HL-60 (cell line): ENCODE measurements around the gene ANKRD13B.
A peak's percentile ranks its signal among the peaks of the same experiment; 100 is the strongest.

Source experiments
- DNase-seq, 2 experiments: peaks; one replicate each; pipeline ENCODE4 v3.0.0-alpha.2; 2010 to 2020; ENCODE audit warnings: low read depth in 1 of 2, low spot score in 1 of 2
- H3K27ac ChIP-seq: fragments of 250-450 bp; sonication (Bioruptor Pico); replicated peaks from 2 replicates; pipeline ENCODE4 v1.5.1; 2020; ENCODE audit warnings: mild to moderate bottlenecking, moderate library complexity
- H3K27me3 ChIP-seq: fragments of 250-450 bp; sonication (Bioruptor Pico); 2 replicates; pipeline ENCODE4 v1.5.1; 2021; ENCODE audit warnings: mild to moderate bottlenecking, moderate library complexity; ENCODE audit not compliant: insufficient read depth, poor library complexity, severe bottlenecking
- H3K4me3 ChIP-seq: replicated peaks from 2 replicates; pipeline ENCODE4 v1.5.1; 2011; ENCODE audit warnings: mild to moderate bottlenecking, control low read depth, low read length; ENCODE audit not compliant: insufficient read depth
- GABPA ChIP-seq: IDR thresholded peaks from 2 replicates; pipeline ENCODE4 v1.6.1; 2012; ENCODE audit warnings: low read depth
- POLR2AphosphoS5 ChIP-seq: IDR thresholded peaks from 2 replicates; pipeline ENCODE4 v1.6.1; 2012; ENCODE audit warnings: low read depth
- SPI1 ChIP-seq: IDR thresholded peaks from 2 replicates; pipeline ENCODE4 v1.6.1; 2012; ENCODE audit warnings: low read depth, mild to moderate bottlenecking, borderline replicate concordance
- TF ChIP-seq, protein P1 (sequence below): IDR thresholded peaks from one replicate; pipeline ENCODE4 v1.5.1; 2011; ENCODE audit warnings: low read length, control low read depth, inconsistent platforms; ENCODE audit not compliant: insufficient read depth
- TF ChIP-seq, protein P2 (sequence below): IDR thresholded peaks from 2 replicates; pipeline ENCODE4 v1.6.1; 2012; ENCODE audit warnings: low read depth; ENCODE audit not compliant: insufficient replicate concordance

The ANKRD13B gene

DNA sequence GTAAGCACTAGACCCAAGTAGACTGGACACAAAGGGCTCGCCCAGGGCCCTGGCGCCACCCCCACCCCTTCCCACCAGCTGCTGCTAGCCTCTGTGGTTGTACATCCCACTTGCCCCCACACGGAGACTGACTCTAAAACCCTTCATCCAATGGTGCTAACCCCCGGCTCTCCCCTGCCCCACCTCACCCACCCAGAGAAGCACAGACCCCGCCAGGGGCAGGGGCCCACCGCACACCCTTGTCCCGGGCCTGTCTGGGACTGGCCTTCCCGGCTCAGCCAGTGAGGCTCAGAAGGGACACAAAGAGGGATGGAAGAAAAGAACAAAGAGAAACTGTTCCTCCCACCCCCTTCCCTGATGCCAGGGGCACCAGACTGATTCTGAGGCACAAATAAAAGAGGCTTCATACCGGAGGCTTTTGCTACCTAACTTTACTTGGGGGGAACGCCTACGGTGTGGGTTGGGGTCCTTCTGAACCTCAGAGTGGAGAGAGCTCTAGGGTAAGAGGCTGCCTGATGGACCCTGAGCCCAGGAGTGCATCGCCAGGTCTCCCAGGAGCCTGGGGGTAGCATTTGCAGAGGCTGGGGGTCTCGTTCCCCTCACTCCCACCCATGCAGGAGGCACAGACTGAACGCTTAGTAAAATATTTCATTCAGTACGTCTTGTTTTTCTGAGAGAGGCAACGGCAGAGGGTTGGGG lies 21.6 kb downstream of the ANKRD13B start:
- Histone ChIP-seq H3K27ac (no peak overlapping the region), H3K4me3 (no peak overlapping the region), H3K27me3 (peaks cover 8% of the 10 kb centered on the region)
- TF ChIP-seq POLR2AphosphoS5 (no peak), SPI1 (no peak), GABPA (no peak)
- TF ChIP-seq, protein P1, sequence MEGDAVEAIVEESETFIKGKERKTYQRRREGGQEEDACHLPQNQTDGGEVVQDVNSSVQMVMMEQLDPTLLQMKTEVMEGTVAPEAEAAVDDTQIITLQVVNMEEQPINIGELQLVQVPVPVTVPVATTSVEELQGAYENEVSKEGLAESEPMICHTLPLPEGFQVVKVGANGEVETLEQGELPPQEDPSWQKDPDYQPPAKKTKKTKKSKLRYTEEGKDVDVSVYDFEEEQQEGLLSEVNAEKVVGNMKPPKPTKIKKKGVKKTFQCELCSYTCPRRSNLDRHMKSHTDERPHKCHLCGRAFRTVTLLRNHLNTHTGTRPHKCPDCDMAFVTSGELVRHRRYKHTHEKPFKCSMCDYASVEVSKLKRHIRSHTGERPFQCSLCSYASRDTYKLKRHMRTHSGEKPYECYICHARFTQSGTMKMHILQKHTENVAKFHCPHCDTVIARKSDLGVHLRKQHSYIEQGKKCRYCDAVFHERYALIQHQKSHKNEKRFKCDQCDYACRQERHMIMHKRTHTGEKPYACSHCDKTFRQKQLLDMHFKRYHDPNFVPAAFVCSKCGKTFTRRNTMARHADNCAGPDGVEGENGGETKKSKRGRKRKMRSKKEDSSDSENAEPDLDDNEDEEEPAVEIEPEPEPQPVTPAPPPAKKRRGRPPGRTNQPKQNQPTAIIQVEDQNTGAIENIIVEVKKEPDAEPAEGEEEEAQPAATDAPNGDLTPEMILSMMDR = no peak
- TF ChIP-seq, protein P2, sequence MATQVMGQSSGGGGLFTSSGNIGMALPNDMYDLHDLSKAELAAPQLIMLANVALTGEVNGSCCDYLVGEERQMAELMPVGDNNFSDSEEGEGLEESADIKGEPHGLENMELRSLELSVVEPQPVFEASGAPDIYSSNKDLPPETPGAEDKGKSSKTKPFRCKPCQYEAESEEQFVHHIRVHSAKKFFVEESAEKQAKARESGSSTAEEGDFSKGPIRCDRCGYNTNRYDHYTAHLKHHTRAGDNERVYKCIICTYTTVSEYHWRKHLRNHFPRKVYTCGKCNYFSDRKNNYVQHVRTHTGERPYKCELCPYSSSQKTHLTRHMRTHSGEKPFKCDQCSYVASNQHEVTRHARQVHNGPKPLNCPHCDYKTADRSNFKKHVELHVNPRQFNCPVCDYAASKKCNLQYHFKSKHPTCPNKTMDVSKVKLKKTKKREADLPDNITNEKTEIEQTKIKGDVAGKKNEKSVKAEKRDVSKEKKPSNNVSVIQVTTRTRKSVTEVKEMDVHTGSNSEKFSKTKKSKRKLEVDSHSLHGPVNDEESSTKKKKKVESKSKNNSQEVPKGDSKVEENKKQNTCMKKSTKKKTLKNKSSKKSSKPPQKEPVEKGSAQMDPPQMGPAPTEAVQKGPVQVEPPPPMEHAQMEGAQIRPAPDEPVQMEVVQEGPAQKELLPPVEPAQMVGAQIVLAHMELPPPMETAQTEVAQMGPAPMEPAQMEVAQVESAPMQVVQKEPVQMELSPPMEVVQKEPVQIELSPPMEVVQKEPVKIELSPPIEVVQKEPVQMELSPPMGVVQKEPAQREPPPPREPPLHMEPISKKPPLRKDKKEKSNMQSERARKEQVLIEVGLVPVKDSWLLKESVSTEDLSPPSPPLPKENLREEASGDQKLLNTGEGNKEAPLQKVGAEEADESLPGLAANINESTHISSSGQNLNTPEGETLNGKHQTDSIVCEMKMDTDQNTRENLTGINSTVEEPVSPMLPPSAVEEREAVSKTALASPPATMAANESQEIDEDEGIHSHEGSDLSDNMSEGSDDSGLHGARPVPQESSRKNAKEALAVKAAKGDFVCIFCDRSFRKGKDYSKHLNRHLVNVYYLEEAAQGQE = no peak
- DNase-seq = no peak

DNA sequence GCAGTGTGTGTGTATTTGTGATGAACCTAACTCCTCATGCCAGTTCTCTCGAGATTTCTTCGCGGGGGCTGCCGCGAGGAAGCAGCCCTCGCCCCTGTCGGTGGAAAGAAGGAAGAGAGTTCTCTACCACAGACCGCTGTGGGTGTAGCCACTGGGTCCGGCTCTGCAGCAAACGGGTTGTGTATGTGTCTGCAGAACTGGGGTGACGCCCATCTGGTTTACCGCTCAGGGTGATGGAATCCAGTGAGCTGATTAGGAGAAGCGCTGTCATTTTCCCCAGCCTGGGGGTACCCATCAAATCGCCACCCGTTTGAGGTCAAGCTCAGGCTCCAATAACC lies 22.1 kb downstream of the ANKRD13B start:
- H3K4me3 ChIP-seq = peak overlapping the region; percentile 27
- TF ChIP-seq SPI1 (no peak), POLR2AphosphoS5 (no peak), GABPA (no peak)
- TF ChIP-seq, protein P2 = no peak
- TF ChIP-seq, protein P1 = no peak
- no peak overlapping the region for H3K27ac ChIP-seq
- peak in 1 of 2 experiments; percentile 72 for DNase-seq
- peaks cover 8% of the 10 kb centered on the region for H3K27me3 ChIP-seq

DNA sequence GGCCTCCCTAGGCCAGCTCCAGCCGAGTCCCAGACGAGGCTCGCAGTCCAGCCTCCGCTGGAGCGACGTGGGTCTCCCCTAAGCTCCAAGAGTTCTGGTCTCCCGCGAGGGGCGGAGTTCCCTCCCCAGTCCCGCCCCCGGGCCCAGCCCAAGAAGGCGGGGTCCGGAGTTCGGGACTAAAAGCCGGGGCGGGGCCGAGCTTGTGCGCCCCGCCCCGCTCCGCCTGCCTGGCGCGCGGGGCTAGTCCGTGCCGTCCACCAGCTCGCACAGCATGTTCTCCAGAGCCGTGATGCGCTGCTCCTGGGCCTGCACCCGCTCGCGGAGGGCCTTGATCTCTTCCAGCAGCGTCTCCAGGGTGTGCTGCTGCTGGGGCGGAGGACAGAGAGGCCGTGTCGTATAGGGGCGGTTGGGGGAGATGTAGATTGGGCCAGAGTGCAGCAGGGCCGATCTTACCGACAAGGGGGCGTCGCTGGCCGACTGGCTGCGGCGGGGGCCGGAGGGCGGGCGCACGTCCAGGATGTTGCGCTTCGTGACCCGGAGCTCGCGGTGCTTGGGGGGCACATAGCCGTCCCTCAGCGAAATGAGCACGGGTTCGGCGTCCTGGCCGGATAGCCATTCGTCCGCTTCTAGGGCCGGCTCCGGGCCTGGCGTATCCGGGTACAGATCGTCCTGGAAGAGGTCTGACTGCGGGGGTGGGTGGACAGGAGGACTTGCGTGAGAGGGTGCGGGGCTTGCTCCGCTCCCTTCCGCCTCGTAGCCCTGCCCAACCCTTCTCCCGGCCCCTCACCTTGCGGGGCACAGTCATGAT lies 22.8 kb downstream of the ANKRD13B start:
- peaks cover 8% of the 10 kb centered on the region for H3K27me3 ChIP-seq
- H3K4me3 ChIP-seq = peak overlapping the region; percentile 34
- peak; percentile 76 for DNase-seq
- H3K27ac ChIP-seq = no peak overlapping the region
- TF ChIP-seq, protein P2 = no peak
- TF ChIP-seq SPI1 (no peak), POLR2AphosphoS5 (no peak), GABPA (no peak)
- TF ChIP-seq, protein P1 = no peak
